ENCODE results near the gene SLC6A4. TPM values are rescaled to one million over a fixed set of nuclear protein-coding genes. Genes with fewer than 3 reads are reported as not detected.
"Not testable (repeated sequence)": the region's sequence is repeated elsewhere in the genome, so short reads cannot be mapped to it uniquely, and the experiment has no call there.

The SLC6A4 gene
- total RNA-seq, 2 experiments from 2014 or later, result not detected

DNA sequence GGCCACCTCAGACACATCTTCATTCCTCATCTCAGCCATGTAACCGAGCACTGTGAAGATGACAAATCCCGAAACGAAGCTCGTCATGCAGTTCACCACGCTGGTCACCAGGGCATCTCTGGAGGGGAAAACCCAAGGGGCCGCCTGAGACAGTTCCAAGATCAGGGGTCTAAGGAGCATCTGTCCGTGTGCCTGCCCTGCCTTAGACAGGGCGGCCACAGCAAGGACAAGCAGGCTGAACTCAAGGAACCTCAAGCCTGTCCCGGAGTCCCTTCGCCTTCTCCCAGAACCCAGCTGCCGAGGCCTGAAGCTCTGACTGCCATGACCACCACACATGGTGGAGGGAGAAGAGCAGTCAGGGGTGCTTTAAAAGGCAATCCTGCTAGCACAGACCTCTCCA is 22.7 kb downstream of the SLC6A4 start:
- no peaks in the 10 kb centered on the region for H3K36me3 Mint-ChIP-seq
- POLR2A ChIA-PET, result no interaction called here
- intact Hi-C loops (cut with micrococcal nuclease), result no loop called here
- H3K4me1 Mint-ChIP-seq (ENCODE audit: low read depth), result no peaks in the 10 kb centered on the region
- no peak overlapping the region for H3K27ac Mint-ChIP-seq
- CTCF ChIA-PET, result no interaction called here
- no peak for DNase-seq
- no peaks in the 10 kb centered on the region for H3K9me3 Mint-ChIP-seq
- no peak overlapping the region for H3K4me3 Mint-ChIP-seq
- peaks cover 7% of the 10 kb centered on the region for H3K27me3 Mint-ChIP-seq

DNA sequence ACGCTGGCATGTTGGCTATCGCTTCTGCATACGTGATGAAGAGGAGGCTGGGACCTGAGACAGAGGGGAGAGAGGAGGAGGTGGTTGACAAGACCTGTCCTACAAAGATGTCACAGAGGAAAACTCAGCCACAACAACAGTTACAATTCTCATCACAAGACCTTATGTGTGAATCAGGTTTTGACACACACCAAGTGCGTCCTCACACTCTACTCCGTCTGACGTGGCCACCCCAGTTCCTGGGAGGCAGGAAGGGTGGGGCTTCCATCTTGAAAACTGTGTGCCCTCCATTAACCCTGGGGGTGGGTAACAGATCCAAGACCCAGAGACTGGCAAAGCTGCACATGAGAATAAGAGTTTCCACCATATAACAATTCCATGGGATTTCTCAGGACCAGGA is 24.1 kb downstream of the SLC6A4 start:
- no peaks in the 10 kb centered on the region for H3K36me3 Mint-ChIP-seq
- intact Hi-C loops (cut with micrococcal nuclease), result no loop called here
- no peak overlapping the region for H3K4me3 Mint-ChIP-seq
- CTCF ChIA-PET, result no interaction called here
- H3K27me3 Mint-ChIP-seq, result peaks cover 12% of the 10 kb centered on the region
- no peaks in the 10 kb centered on the region for H3K9me3 Mint-ChIP-seq
- POLR2A ChIA-PET, result no interaction called here
- no peak overlapping the region for H3K27ac Mint-ChIP-seq
- no peaks in the 10 kb centered on the region for H3K4me1 Mint-ChIP-seq (ENCODE audit: low read depth)
- no peak for DNase-seq

DNA sequence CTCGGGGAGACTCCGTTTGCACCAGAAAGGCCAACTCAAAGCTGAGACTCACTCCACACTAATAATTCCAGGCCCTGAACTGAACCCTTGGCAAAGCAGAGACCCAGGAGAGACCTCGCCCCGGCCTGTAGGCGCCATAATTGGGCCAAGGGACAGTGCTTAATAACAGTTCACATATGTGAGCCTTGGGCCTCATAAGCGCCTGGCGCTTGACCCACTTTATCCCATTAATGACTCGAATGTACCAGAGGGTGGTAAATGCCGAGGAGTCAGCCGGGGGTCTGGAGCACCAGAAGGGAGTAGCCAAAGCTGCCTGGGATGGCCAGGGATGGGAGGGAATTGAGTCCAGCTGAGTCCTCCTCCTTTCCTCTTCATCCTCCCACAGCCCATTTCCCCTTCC is 24.6 kb downstream of the SLC6A4 start:
- Mint-ChIP-seq H3K4me3 (no peak overlapping the region), H3K27me3 (peaks cover 12% of the 10 kb centered on the region), H3K27ac (no peak overlapping the region), H3K4me1 (ENCODE audit: low read depth) (no peaks in the 10 kb centered on the region), H3K9me3 (no peaks in the 10 kb centered on the region), H3K36me3 (no peaks in the 10 kb centered on the region)
- intact Hi-C loops (cut with micrococcal nuclease), result no loop called here
- CTCF ChIA-PET, result no interaction called here
- no peak for DNase-seq
- POLR2A ChIA-PET, result no interaction called here

DNA sequence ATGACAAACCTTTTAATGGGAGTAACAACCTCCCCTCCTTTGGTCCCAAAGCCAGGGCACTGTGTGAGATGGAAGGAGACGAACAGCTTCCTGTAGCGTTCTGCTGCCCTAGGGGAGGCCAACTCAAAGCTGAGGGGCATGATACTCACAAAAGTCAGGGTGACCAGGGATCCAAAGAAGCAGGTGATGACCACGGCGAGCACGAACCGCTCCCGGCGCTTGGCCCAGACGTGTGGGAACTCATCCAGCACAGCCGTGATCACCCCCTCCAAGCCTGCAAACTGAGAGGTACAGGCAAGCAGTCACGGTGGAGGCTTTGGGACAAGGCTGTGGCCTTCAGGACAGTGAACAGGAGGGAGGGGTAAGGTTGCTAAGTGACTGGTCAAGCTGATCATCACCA is 25.1 kb downstream of the SLC6A4 start:
- H3K9me3 Mint-ChIP-seq, result no peaks in the 10 kb centered on the region
- H3K36me3 Mint-ChIP-seq, result no peaks in the 10 kb centered on the region
- ChIA-PET POLR2A (no interaction called here), CTCF (no interaction called here)
- H3K4me3 Mint-ChIP-seq, result no peak overlapping the region
- no peak overlapping the region for H3K27ac Mint-ChIP-seq
- no peaks in the 10 kb centered on the region for H3K4me1 Mint-ChIP-seq (ENCODE audit: low read depth)
- DNase-seq, result no peak
- H3K27me3 Mint-ChIP-seq, result peaks cover 14% of the 10 kb centered on the region
- intact Hi-C loops (cut with micrococcal nuclease), result no loop called here

DNA sequence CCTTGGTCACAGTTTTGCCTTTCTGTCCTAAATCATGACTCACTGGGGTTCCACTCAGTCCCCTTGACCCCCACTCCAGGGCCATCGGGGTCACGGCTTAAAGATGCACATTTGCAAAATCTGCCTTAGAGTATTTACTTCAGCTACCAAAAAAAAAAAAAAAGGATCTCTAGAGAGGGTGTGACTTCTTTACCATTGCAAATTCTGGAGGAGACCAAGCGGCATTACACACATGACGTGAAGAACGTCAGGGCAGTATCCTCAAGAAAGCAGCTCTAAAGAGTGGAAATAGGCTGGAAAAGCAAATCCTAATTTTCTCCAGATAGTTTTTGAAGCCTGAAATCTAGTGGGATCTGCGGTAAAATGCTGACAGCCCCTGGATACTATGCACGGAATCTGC is 25.6 kb downstream of the SLC6A4 start:
- H3K27me3 Mint-ChIP-seq, result peaks cover 15% of the 10 kb centered on the region
- no peak for DNase-seq
- H3K27ac Mint-ChIP-seq, result no peak overlapping the region
- no peaks in the 10 kb centered on the region for H3K9me3 Mint-ChIP-seq
- H3K36me3 Mint-ChIP-seq, result no peaks in the 10 kb centered on the region
- ChIA-PET CTCF (interaction anchor here (0.6 kb wide), 1 partner anchor 399 kb away, joined by 3 read pairs; no protein-coding TSS in a partner anchor), POLR2A (no interaction called here)
- intact Hi-C loops (cut with micrococcal nuclease), result no loop called here
- no peaks in the 10 kb centered on the region for H3K4me1 Mint-ChIP-seq (ENCODE audit: low read depth)
- H3K4me3 Mint-ChIP-seq, result no peak overlapping the region

DNA sequence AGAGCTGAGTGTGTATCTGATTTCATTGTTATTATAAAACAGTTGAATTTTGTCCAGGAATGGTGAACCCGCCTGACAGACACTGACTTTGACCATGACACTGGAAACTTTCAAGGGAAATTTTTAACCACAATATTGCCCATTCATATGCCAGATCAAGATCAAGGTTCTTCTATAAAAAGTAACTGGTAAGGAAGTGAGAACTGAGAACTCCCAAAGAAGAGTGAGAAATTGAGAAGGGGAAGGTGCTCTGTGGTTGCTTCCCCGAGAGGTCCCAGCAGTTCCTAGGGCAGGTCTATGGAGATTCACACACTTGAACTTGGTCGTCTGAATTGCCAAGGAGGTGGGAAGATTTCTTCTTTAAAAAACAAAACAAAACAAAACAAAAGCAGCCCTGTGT is 27.3 kb downstream of the SLC6A4 start:
- intact Hi-C loops (cut with micrococcal nuclease), result no loop called here
- Mint-ChIP-seq H3K27ac (no peak overlapping the region), H3K36me3 (no peaks in the 10 kb centered on the region), H3K4me3 (no peak overlapping the region), H3K4me1 (ENCODE audit: low read depth) (no peaks in the 10 kb centered on the region), H3K9me3 (no peaks in the 10 kb centered on the region), H3K27me3 (peaks cover 15% of the 10 kb centered on the region)
- ChIA-PET CTCF (no interaction called here), POLR2A (no interaction called here)
- DNase-seq, result no peak

DNA sequence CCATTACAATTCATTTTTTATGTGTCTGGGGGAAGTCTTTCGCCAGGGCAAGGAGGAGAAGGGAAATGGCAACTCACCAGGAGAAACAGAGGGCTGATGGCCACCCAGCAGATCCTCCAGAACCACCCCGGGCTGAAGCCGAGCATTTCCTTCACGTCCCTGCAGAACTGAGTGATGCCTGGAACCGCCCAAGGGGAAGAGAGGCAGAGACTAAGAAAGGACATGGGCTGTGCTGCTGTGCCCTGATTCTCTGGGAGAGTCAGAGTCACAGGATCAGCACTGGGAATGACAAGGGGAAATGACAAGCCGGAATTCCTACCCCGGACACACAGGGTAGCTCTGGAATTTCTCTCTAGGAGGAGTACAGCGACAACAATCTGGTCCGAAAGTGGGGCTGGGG is 27.8 kb downstream of the SLC6A4 start:
- no peaks in the 10 kb centered on the region for H3K9me3 Mint-ChIP-seq
- peaks cover 15% of the 10 kb centered on the region for H3K27me3 Mint-ChIP-seq
- no peak for DNase-seq
- no peaks in the 10 kb centered on the region for H3K4me1 Mint-ChIP-seq (ENCODE audit: low read depth)
- ChIA-PET POLR2A (no interaction called here), CTCF (no interaction called here)
- intact Hi-C loops (cut with micrococcal nuclease), result no loop called here
- no peak overlapping the region for H3K27ac Mint-ChIP-seq
- H3K36me3 Mint-ChIP-seq, result no peaks in the 10 kb centered on the region
- H3K4me3 Mint-ChIP-seq, result no peak overlapping the region

DNA sequence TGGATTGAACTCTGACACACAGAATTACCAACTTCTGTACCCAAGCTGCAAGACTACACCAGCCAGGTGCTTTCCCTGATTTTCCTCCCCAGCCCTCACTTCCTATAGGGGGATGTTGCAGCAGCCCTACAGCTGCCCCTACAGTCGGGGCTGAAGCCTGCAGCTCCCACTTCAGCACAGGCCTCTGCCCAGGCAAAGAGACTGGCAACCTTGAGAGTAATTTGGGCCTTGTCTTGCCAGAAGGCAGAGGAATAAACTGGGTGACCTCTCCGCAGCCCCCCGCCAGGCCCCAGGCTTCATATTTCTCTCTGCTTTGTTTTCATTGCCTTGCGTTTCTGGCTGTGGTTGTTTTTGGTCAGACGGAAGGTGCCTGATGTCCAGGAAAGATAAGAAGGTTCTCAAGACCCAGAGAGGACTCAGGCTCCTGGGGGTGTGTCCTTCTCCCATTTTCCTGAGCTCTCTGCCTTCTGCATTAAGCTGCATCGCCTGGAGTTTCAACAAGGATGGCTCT is 32.0 kb downstream of the SLC6A4 start:
- H3K9me3 Mint-ChIP-seq, result no peaks in the 10 kb centered on the region
- POLR2A ChIA-PET, result no interaction called here
- no peaks in the 10 kb centered on the region for H3K4me1 Mint-ChIP-seq (ENCODE audit: low read depth)

DNA sequence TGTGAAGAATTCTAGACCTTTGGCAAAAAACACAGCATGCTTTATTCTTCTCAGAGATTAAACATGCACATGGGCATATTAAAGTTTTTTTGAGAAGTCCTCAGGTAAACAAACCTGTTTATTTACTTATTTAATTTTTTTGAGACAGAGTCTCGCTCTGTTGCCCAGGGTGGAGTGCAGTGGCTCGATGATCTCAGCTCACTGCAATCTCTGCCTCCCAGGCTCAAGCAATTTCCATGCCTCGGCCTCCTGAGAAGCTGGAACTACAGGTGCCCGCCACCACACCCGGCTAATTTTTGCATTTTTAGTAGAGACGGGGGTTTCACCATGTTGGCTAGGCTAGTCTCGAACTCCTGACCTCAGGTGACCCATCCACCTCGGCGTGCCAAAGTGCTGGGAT is 34.8 kb downstream of the SLC6A4 start:
- H3K4me1 Mint-ChIP-seq (ENCODE audit: low read depth); intact Hi-C loops (cut with micrococcal nuclease); H3K4me3 Mint-ChIP-seq; H3K36me3 Mint-ChIP-seq; H3K27me3 Mint-ChIP-seq; CTCF ChIA-PET; H3K9me3 Mint-ChIP-seq; POLR2A ChIA-PET; DNase-seq; H3K27ac Mint-ChIP-seq: not testable (repeated sequence)

More for the DNA sequence above, 32.0 kb downstream of the SLC6A4 start:
- intact Hi-C loops (cut with micrococcal nuclease), result no loop called here
- Mint-ChIP-seq H3K27me3 (peaks cover 19% of the 10 kb centered on the region), H3K27ac (no peak overlapping the region), H3K4me3 (no peak overlapping the region), H3K36me3 (no peaks in the 10 kb centered on the region)
- DNase-seq, result no peak
- CTCF ChIA-PET, result interaction anchor here (2.5 kb wide), 1 partner anchor 78 kb away, joined by 7 read pairs; no protein-coding TSS in a partner anchor

DNA sequence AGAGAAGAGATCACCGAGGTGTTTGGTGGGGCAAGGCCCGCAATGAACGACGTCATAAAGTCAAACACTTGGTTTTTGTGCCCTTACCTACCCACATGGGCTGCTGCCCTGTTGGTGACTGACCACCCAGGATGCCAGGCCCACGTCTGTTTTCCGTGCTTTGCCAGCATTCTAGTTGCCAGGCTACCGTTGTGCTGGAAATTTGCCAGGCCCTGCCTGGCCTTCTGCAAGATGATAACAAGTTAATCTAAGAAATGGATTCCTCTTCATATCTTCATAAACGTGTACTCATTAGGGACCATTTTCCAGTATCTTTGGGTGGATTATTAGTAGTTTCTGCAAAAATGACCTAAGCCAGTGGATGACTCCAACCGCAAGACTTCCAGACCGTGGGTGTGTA is 35.4 kb downstream of the SLC6A4 start:
- Mint-ChIP-seq H3K4me3 (no peak overlapping the region), H3K4me1 (ENCODE audit: low read depth) (no peaks in the 10 kb centered on the region), H3K36me3 (no peaks in the 10 kb centered on the region), H3K27me3 (peaks cover 5% of the 10 kb centered on the region), H3K27ac (no peak overlapping the region), H3K9me3 (no peaks in the 10 kb centered on the region)
- ChIA-PET CTCF (no interaction called here), POLR2A (no interaction called here)
- intact Hi-C loops (cut with micrococcal nuclease), result no loop called here
- no peak for DNase-seq

DNA sequence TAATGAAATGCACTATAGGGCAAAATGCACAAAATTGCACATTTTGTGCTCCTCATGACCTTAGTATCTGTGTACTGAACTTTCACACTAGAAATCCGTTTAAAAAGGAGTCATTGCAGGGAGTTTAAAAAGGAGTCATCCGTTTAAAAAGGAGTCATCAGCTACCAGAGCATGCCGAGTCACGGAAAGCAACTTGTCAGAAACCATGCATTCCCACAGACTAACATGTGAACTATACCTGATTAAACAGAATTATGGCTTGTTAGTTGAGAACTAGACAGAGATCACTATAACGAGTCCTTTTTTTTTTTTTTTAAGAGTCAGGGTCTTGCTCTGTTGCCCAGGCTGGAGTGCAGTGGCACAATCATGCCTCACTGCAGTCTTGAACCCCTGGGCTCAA is 35.9 kb downstream of the SLC6A4 start:
- H3K4me1 Mint-ChIP-seq (ENCODE audit: low read depth), result no peaks in the 10 kb centered on the region
- no peak overlapping the region for H3K4me3 Mint-ChIP-seq
- POLR2A ChIA-PET, result no interaction called here
- H3K27ac Mint-ChIP-seq, result no peak overlapping the region
- no peaks in the 10 kb centered on the region for H3K36me3 Mint-ChIP-seq
- intact Hi-C loops (cut with micrococcal nuclease), result no loop called here
- no peak for DNase-seq
- H3K9me3 Mint-ChIP-seq, result no peaks in the 10 kb centered on the region
- H3K27me3 Mint-ChIP-seq, result peaks cover 5% of the 10 kb centered on the region
- CTCF ChIA-PET, result no interaction called here

DNA sequence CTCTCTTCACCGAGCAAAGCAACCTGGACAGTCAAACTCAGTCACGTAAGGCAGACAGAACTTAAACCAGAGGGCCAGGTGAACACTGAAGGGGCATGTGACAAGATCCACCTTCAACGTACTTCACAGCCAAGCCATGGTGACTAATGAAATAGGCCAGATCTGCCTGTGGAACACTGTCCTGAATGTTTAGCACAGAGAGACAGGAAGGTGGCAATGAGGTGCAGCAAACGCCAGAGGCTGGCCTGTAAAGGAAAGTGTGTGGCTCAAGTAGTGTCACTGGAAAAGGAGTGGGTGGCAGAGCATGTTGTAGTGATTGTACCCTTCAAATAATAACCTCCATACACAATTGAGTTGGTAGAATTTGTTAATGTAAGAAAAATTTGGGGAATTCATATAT is 38.1 kb downstream of the SLC6A4 start:
- no peaks in the 10 kb centered on the region for H3K9me3 Mint-ChIP-seq
- ChIA-PET CTCF (no interaction called here), POLR2A (no interaction called here)
- intact Hi-C loops (cut with micrococcal nuclease), result no loop called here
- no peak overlapping the region for H3K27ac Mint-ChIP-seq
- no peak for DNase-seq
- no peaks in the 10 kb centered on the region for H3K4me1 Mint-ChIP-seq (ENCODE audit: low read depth)
- H3K36me3 Mint-ChIP-seq, result no peaks in the 10 kb centered on the region
- peaks cover 9% of the 10 kb centered on the region for H3K27me3 Mint-ChIP-seq
- no peak overlapping the region for H3K4me3 Mint-ChIP-seq

DNA sequence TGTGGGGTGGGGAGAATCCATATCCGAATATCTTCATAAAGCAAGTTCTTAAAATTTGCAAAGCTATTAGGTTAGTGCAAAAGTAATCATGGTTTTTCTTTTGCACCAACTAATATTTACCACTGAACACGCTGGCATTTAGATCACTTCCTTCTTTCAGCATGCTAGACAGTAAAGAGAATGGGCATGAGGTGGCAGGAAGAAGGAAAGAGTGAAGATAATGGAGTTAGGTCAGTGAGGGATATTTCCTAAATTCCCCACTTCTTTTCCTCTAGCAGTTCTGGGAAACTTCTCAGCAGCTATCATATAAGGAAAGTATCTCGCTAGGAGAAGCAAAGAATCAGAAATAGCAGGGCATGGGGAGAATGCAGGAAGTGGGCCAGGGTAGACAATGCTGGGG is 39.0 kb downstream of the SLC6A4 start:
- DNase-seq, result no peak
- H3K9me3 Mint-ChIP-seq, result no peaks in the 10 kb centered on the region
- H3K27ac Mint-ChIP-seq, result no peak overlapping the region
- intact Hi-C loops (cut with micrococcal nuclease), result no loop called here
- no peak overlapping the region for H3K4me3 Mint-ChIP-seq
- POLR2A ChIA-PET, result no interaction called here
- peaks cover 9% of the 10 kb centered on the region for H3K27me3 Mint-ChIP-seq
- no peaks in the 10 kb centered on the region for H3K36me3 Mint-ChIP-seq
- H3K4me1 Mint-ChIP-seq (ENCODE audit: low read depth), result no peaks in the 10 kb centered on the region
- CTCF ChIA-PET, result no interaction called here

DNA sequence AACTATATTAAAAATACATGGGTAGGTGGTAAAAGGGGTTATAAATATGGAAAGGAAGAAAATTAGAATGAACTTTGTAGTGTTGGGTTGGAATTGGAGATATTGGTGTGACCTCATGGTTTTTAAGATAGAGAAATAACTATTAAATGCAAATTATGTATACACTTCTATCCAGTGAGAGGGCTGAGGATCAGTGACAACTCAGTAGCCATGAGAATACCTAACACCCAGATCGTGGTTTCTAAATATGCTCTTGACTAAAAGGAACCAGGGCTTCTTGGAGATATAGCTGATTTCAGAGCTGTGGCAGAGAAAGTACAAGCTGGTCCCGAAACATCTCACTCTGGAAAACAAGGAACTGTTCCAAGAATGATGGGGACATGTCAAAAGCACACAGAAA is 44.4 kb downstream of the SLC6A4 start:
- H3K36me3 Mint-ChIP-seq, result no peaks in the 10 kb centered on the region
- peaks cover 2% of the 10 kb centered on the region for H3K4me1 Mint-ChIP-seq (ENCODE audit: low read depth)
- H3K9me3 Mint-ChIP-seq, result no peaks in the 10 kb centered on the region
- no peak overlapping the region for H3K4me3 Mint-ChIP-seq
- intact Hi-C loops (cut with micrococcal nuclease), result no loop called here
- DNase-seq, result no peak
- CTCF ChIA-PET, result interaction anchor here (1.3 kb wide), 1 partner anchor 148 kb away, joined by 3 read pairs; no protein-coding TSS in a partner anchor
- peaks cover 5% of the 10 kb centered on the region for H3K27me3 Mint-ChIP-seq
- POLR2A ChIA-PET, result no interaction called here
- no peak overlapping the region for H3K27ac Mint-ChIP-seq
